ENCODE measurements around the gene SERPINB1.

DNA sequence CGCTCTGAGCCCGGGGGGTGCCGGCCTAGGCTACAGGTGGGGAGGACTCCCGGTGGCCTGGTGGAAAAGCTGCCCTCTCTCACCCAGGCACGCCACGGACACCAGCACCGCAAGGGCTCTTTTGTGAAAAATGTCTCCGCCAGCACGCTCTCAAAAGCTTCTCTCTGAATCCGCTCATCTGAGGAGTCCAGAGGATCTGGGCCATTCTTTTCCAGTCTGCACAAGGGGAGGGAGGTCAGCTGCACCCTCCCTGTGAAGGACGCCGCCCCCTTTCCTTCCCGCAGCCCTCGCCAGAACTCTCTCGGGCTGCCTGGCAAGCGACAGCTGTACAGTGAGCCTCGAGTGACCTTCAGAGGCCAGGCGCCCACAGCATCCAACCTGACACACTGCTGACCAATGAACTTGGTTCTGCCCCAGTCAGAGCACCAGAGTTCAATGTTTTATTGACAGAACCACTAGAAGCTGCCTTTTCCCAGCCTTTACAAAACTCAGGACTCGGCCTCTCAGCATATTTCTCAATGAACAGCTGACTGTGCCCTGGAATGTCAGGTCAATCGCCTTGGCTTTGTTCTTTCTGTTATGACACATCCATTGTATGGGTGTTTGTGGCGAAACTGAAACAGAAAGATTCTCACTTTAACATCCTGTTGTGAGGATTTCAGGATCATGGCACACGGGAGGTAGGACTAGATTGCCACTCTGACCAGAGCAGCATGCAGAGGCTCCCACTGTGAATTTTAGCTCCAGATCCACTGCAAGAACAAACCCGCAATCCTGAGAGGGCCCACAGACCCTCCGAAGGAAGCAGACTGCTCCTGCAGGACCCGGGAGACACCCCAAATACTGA is 34.8 kb upstream of the SERPINB1 start:
- TF ChIP-seq POLR2A (IDR thresholded peaks at IDR 0.05; ENCODE audit: low read depth, low read length) (no peak), TAF1 (IDR thresholded peaks at IDR 0.05; ENCODE audit: borderline replicate concordance, low read depth, low read length) (no peak), POLR2AphosphoS5 (IDR thresholded peaks at IDR 0.05; ENCODE audit: low read depth, low read length) (no peak)
